HG02840 (cell line): Measurements from ENCODE around the gene COTL1.

Experiments
- ATAC-seq: cut with Tn5 transposase; IDR thresholded peaks from one replicate; pipeline ENCODE4 v1.9.1; 2021; ENCODE audit warnings: mild to moderate bottlenecking, moderate library complexity, moderate number of reproducible peaks; ENCODE audit not compliant: unreplicated experiment, low FRiP score

COTL1 gene

GRCh38 chr16:84598360-84598759 lies 19.5 kb downstream of the COTL1 start:
- no peak for ATAC-seq

DNA sequence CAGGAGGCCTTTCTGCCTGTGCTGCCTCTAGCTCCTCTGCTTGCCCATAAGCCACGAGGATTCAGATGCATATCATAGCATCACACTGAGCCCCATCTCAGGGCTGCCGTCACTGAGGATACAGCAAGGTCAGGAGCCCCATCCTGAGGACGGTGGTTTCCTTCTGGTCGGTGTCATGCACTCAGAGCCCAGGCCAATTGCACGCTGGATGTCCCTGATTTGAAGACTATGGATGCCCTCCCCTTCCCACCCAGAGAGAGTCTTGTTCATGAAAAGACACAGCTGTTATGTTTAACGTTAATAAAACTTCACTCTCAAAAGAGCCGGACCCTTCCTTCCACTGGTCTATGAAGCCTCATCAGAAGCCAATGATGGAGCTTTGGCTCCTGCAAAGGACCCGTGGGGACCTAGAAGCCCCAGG lies 19.9 kb downstream of the COTL1 start:
- ATAC-seq = no peak

- no peak for ATAC-seq
Observed at GRCh38 chr16:84597528-84597896, 20.4 kb downstream of the COTL1 start.

DNA sequence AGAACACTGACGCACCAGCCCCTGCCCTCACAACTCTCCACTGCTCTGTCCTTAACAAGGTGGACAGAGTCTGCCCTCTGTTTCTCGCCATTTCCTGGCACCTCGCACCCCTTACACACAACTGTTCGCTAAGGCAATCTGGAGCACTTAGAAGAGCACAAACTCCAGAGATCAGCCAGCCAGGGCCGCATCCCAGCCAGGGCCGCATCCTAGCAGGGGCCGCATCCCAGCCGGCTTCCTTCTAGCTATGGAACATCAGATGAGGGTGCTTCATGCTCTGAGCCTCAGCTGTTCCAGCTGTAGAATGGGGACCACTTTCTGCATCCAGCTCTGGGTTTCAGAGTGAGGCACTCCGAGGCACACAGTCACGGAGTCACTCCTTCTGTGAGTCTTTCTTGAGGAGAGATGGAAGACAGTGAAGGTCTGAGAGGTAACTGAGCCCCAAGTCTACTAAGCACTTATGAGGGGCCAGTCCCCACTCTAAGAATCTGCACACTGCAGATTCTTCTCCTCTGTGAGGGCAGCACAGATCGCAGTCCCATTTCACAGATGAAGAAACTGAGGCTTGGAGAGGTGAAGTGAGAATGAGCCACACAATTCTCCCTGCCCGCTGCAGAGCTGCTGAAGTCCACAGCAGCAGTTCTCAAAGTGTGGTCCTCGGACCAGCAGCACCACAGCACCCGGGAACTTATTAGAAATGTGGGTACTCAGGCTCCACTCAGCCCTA lies 20.9 kb downstream of the COTL1 start:
- ATAC-seq = no peak

DNA sequence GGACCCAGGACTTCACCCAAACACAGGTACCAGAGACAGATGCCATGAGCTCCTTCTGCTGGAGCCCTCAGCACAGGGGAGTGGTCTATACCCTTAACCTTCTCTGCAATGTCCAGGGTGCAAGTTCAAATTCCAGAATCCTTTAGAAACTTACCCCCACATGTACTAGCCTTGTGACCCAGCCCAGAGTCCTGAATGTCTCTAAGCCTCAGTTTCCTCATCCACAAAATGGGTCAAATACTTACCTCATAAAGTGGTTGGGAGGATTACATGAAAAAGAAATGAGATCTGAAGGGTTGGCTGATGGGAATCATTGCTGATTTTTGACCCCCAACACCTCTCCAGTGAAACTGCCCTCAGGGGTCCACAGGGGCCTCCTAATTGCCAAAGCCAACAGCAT lies 21.7 kb downstream of the COTL1 start:
- no peak for ATAC-seq

GRCh38 chr16:84595052-84595481 lies 22.8 kb downstream of the COTL1 start:
- no peak for ATAC-seq

DNA sequence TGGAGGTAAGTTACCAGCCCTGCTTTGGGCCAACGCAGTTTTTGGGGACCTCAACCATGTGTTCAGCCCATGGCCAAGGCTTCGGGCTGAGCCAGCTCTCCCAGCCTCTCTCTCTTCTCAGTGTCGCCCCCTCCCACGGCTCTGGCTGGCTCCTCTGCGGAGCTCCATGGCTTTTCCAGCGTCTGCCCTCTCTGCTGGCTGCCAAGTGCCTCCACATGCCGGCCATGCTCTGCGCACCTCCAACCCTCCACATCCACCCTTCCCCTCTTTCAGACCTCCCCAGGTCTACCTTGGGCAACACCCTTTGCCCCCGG lies 23.2 kb downstream of the COTL1 start:
- no peak for ATAC-seq

- ATAC-seq = peak; percentile 69
Observed at GRCh38 chr16:84593825-84594724, 23.8 kb downstream of the COTL1 start.

- no peak for ATAC-seq
Observed at GRCh38 chr16:84592718-84593117, 25.2 kb downstream of the COTL1 start.

GRCh38 chr16:84589975-84590719 lies 27.7 kb downstream of the COTL1 start:
- ATAC-seq = no peak

DNA sequence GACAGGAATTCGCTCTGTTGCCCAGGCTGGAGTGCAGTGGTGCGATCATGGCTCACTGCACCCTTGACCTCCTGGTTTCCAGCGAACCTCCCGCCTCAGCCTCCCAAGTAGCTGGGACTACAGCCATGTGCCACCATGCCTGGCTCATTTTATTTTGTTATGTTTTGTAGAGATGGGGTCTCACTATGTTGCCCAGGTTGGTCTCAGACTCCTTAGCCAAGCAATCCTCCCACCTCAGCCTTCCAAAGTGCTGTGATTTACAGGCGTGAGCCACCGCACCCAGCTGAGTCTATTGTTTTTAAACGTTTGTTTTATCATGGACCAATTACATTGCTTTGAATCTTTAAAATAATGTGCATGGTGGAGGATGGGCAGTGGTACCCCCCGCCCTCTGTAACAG lies 28.9 kb downstream of the COTL1 start:
- no peak for ATAC-seq

- no peak for ATAC-seq
Observed at GRCh38 chr16:84585886-84586285, 32.0 kb downstream of the COTL1 start.

GRCh38 chr16:84585467-84585866 lies 32.4 kb downstream of the COTL1 start:
- ATAC-seq = no peak

- ATAC-seq = no peak
Observed at GRCh38 chr16:84584678-84585077, 33.2 kb downstream of the COTL1 start.

DNA sequence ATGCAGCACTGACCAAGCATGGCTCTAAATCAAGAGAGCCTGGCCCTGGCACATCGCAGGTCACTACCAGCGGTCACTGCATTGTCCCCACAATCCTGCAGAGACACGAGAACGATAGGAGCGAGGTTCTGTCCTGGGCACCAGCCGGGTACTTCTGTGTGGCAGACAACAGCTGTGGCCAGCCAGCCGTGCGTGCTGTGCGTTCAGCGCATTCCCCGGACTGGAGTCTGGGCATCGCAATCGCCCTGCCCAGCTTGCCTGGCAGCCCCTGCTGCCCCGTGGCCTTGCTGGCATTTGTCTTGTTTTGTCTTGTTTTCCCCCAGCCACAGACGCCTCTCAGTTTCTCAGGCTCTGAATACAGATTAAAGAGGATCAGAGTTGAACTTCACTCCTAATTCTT lies 33.9 kb downstream of the COTL1 start:
- no peak for ATAC-seq

- ATAC-seq = no peak
Observed at GRCh38 chr16:84582958-84583516, 34.8 kb downstream of the COTL1 start.

DNA sequence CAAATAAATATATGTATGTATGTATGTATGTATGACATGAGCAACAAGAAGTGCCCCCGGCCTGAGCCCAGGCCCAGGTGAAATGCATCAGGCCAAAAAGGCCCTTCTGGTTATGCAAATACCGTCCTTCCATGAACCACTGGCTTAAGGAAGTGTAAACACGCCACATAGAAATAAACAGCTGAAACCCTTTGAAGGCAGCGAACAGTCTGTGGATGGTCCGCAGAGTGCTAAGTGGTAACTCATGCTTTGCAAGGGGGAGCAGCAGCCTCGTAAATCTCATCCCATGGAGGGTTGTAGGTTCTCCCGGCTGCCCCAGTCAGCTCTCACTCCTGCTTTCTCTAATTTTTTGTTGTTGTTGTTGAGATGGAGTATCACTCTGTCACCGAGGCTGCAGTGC lies 36.7 kb downstream of the COTL1 start:
- no peak for ATAC-seq

DNA sequence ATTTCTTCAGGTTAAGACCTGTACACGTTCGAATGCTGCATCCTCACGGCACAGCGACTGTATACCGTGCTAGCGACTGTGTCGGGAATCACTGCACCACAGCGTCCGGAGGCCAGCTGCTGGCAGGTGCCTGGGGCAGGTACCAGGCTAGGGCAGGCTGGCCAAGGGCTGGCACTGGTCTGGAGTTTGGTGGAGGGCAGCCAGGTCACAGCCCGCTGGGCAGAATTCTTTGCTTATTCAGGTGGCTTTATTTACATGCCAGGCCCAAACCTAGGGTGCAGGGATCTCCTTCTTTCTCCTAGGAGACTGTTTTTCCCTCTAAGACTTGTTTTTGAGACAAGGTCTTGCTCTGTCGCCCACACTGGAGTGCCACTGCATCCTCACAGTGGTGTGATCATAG lies 37.9 kb downstream of the COTL1 start:
- ATAC-seq = no peak

DNA sequence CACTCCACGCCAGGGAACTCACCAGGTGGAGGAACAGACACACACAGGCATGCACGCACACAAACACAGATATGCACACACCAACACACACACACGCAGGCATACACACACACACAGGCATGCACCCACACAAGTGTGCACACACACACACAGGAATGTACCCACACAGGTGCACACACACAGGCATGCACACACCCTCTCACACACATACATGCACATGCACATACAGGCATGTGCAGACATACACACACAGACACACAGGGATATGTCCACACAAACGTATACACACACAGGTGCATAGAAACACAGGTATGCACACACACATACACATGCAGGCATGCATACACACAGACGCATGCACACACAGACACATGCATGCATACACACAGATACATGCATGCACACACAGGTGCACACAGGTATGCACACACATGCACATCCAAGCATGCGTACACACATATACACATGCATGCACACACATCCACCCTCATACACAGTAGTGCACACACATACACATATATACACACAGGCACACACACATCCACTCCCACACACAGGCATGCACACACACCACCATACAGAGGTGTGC lies 39.2 kb downstream of the COTL1 start:
- ATAC-seq = no peak

DNA sequence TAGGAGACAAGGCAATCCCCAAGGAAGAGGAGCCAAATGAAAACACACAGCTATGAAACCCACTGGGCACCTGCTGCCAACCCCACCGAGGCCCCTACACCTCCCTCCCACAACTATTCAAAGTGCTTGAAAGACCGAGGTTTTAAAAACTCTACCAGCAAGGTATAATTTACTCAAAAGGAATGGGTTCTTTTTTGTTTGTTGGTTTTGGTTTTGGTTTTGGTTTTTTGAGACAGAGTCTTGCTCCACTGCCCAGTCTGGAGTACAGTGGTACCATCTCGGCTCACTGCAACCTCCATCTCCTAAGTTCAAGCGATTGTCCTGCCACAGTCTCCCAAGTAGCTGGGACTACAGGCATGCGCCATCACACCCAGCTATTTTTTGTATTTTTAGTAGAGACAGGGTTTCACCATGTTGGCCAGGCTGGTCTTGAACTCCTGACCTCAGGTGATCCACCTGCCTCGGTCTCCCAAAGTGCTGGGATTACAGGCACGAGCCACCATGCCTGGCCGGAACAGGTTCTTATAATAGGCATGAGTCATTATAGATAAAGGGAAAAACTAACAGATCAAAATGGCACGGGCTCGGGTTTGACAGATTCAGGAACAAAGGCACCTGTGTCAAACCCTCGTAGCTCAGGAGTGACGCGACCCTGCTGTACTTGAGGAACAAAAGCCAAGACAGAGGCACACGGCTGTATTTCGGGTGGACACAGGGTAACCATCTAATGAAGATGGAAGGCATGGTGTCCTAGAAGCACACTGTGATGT lies 40.7 kb downstream of the COTL1 start:
- no peak for ATAC-seq
